Sigmoid colon (tissue), 7 donors: Measurements from ENCODE around the gene HACL1. TPM values are rescaled to one million over a fixed set of nuclear protein-coding genes. Genes with fewer than 3 reads are reported as not detected.

ENCODE experiments used
- DNase-seq: peaks from one replicate; pipeline ENCODE4 v3.0.0-alpha.2; 2019
- H3K27ac ChIP-seq, 4 donors: fragments of 200-600 bp; sonication (generic); one replicate each; pipeline ENCODE4 v1.5.1; 2016 to 2019; ENCODE audit warnings: mild to moderate bottlenecking in 1 of 4
- H3K27me3 ChIP-seq, 3 donors: fragments of 200-600 bp; sonication (generic); one replicate each; pipeline ENCODE4 v1.5.1; 2019; ENCODE audit warnings: mild to moderate bottlenecking in 1 of 3
- H3K36me3 ChIP-seq, 4 donors: fragments of 200-600 bp; sonication (generic); one replicate each; pipeline ENCODE4 v1.5.1; 2016 to 2019
- H3K4me1 ChIP-seq, 4 donors: fragments of 200-600 bp; sonication (generic); one replicate each; pipeline ENCODE4 v1.5.1; 2017 to 2019
- H3K4me3 ChIP-seq, 4 donors: fragments of 200-600 bp; sonication (generic); one replicate each; pipeline ENCODE4 v1.5.1; 2017 to 2019; ENCODE audit warnings: mild to moderate bottlenecking in 2 of 4, moderate library complexity in 1 of 4
- H3K9me3 ChIP-seq, 4 donors: fragments of 200-600 bp in 3 of 4; sonication (generic) in 3 of 4; one replicate each; pipeline versions ENCODE4 v1.5.1 to v1.6.1; 2013 to 2019
- EP300 ChIP-seq, 4 donors: sonication (generic); formaldehyde crosslinking; IDR thresholded peaks; one replicate each; pipeline ENCODE4 v1.6.1; 2017; ENCODE audit warnings: antibody characterized with exemption in 4 of 4
- POLR2A ChIP-seq, 2 donors: fragments of 450-650 bp; IDR thresholded peaks; one replicate each; pipeline ENCODE4 v1.6.1; 2016; ENCODE audit warnings: antibody characterized with exemption in 2 of 2, mild to moderate bottlenecking in 2 of 2, moderate library complexity in 2 of 2
- POLR2AphosphoS5 ChIP-seq, 4 donors: sonication (generic); formaldehyde crosslinking; IDR thresholded peaks; one replicate each; pipeline ENCODE4 v1.6.1; 2017; ENCODE audit warnings: antibody characterized with exemption in 4 of 4
- WGBS, 2 donors: extraction: QIAGEN DNeasy Blood & Tissue Kit; methylation state at CpG; one replicate each; pipeline ENCODE4 v1.1.7; 2013; 5-methylcytosine and 5-hydroxymethylcytosine counted together
- intact Hi-C: fragments of 100-400 bp; cut with DNase I; formaldehyde crosslinking; loops from one replicate; pipeline ENCODE4 v1.15.1; 2023
- polyA plus RNA-seq, 3 donors: library from polyadenylated mRNA; stranded (reverse); fragments of 200-250 nt; gene quantifications; one replicate each; pipeline ENCODE4 v1.2.3, GENCODE V29; 2013
- total RNA-seq, 4 donors: library from RNA; depleted of rRNA; stranded (reverse); fragments of >200 nt; gene quantifications; one replicate each; pipeline ENCODE4 v1.1.0, GENCODE V29; 2016
- TF ChIP-seq, protein P1 (sequence below), 4 experiments: fragments of 450-650 bp in 3 of 4; fragments of 200-600 bp in 1 of 4; IDR thresholded peaks; one replicate each; pipeline ENCODE4 v1.5.1; 2016 to 2019; ENCODE audit warnings: antibody characterized with exemption in 4 of 4, mild to moderate bottlenecking in 3 of 4, moderate library complexity in 2 of 4
- donor health status: healthy with polysubstance abuse.
- donor health status: Bipolar disorder and iron deficiency.
- donor health status: healthy.

The HACL1 gene
- total and polyA plus RNA-seq, 7 donors, result 10.9 to 24.7 (median 15.5) TPM

DNA sequence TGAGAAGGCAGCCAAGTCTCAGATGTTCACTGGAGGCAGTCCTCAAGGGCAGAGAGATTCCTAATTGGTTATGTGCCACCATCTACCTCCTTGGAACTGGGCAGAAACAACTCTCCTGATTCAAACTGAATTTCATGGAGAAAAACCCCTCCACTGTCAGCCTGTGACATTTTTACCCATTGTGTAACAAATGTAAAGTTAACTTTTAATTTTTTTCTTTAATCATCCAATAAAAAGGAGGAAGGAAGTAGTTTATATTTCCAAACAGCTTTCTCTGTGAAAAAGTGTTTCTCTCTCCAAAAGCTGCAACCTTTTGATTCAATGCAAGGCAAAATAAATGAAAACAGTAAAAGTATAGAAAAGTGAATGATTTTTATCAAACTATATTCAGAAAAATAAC lies 79.4 kb downstream of the HACL1 start:
- no peak overlapping the region for H3K4me3 ChIP-seq
- H3K36me3 ChIP-seq, result no peaks in the 10 kb centered on the region
- intact Hi-C loops, result no loop called here
- TF ChIP-seq, protein P1, sequence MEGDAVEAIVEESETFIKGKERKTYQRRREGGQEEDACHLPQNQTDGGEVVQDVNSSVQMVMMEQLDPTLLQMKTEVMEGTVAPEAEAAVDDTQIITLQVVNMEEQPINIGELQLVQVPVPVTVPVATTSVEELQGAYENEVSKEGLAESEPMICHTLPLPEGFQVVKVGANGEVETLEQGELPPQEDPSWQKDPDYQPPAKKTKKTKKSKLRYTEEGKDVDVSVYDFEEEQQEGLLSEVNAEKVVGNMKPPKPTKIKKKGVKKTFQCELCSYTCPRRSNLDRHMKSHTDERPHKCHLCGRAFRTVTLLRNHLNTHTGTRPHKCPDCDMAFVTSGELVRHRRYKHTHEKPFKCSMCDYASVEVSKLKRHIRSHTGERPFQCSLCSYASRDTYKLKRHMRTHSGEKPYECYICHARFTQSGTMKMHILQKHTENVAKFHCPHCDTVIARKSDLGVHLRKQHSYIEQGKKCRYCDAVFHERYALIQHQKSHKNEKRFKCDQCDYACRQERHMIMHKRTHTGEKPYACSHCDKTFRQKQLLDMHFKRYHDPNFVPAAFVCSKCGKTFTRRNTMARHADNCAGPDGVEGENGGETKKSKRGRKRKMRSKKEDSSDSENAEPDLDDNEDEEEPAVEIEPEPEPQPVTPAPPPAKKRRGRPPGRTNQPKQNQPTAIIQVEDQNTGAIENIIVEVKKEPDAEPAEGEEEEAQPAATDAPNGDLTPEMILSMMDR (IDR thresholded peaks at IDR 0.05), result no peak
- TF ChIP-seq POLR2A (IDR thresholded peaks at IDR 0.05), result no peak
- TF ChIP-seq POLR2AphosphoS5 (IDR thresholded peaks at IDR 0.05), result no peak
- DNase-seq, result no peak
- peaks cover 0 to 23% (median 18%) of the 10 kb centered on the region in 4 donors for H3K4me1 ChIP-seq
- H3K27me3 ChIP-seq, result no peaks in the 10 kb centered on the region
- no peak overlapping the region for H3K27ac ChIP-seq
- no peaks in the 10 kb centered on the region for H3K9me3 ChIP-seq

DNA sequence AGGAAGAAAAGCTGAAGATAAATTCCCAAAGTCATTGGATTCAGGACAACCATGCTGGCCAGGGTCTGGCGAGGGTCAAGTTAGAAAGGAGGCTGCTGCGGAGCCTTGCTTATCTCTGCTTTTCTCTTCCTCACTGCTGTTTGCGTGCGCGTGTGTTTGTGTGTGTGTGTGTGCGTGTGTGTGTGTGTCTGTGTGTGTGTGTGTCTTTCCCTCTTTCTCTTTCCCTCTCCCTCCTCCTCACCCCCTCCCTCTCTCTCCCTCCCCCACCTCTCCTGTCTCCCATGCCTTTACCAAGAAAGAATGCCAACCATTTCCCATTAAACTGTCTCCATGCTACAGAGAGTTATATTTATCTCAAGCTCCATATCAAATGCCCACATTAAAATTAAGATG lies 79.8 kb downstream of the HACL1 start, which contains the start of gene COLQ:
Gene COLQ (minus strand): TSS at position 134 of the 393 bp plus-strand sequence. CDS start 81 bp downstream, at position 53.
- 32 to 71% methylated on average over 6 of the region's 6 CpGs for WGBS, 2 donors
- H3K4me3 ChIP-seq, result no peak within 1 kb of the TSS

DNA sequence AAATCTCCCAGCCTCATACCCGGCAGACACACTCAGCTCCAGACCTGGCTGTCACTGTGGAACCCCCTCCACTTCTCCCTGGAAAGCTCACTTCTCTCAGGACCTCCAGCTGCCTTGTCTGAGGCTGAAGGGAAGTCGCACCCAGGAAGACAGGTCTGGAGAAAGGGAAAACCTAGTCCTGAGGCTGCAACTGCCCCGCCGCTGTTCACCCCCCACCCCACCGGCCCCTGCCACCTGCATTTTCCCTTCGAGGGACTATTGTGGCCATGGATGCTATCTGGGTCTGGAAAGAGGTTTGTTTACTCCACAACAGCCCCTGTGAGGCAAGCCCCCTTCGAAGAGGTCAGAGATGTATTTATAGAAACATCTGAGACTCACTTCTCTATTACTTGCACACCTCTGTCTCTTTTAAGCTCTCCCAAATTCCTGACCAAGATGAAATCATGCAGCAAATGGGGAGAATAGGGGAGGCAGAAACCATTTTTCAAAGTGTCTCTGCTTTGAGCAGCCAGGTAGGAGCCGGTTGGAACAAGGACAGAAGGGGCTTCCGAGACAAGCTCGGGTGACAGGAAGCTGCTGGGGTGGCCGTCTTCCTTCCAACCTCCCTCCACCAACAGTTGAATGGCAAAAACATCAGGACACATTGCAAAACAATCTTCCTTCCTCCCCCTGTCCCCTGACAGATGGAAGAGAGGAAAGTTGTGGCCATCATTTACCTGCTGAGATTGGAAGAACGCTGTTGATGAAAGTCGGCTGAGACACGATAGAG lies 80.4 kb downstream of the HACL1 start:
- Histone ChIP-seq H3K9me3 (no peaks in the 10 kb centered on the region), H3K4me3 (no peak overlapping the region), H3K27ac (peak overlapping the region in 1 of 4 donors; percentile 1), H3K4me1 (peaks cover 0 to 23% (median 18%) of the 10 kb centered on the region in 4 donors), H3K27me3 (no peaks in the 10 kb centered on the region), H3K36me3 (no peaks in the 10 kb centered on the region)
- no peak for TF ChIP-seq EP300 (IDR thresholded peaks at IDR 0.05)
- no peak for TF ChIP-seq POLR2AphosphoS5 (IDR thresholded peaks at IDR 0.05)
- TF ChIP-seq POLR2A (IDR thresholded peaks at IDR 0.05), result no peak
- TF ChIP-seq, protein P1 (IDR thresholded peaks at IDR 0.05), result no peak
- WGBS, 2 donors, result 41 to 65% methylated on average over 14 of the region's 14 CpGs
- DNase-seq, result no peak
- intact Hi-C loops, result no loop called here

More for the DNA sequence above, 79.8 kb downstream of the HACL1 start, which contains the start of gene COLQ:
- no peaks in the 10 kb centered on the region for H3K9me3 ChIP-seq
- TF ChIP-seq POLR2AphosphoS5 (IDR thresholded peaks at IDR 0.05), result no peak
- no peak for TF ChIP-seq POLR2A (IDR thresholded peaks at IDR 0.05)
- TF ChIP-seq, protein P1 (IDR thresholded peaks at IDR 0.05), result no peak
- no peak for TF ChIP-seq EP300 (IDR thresholded peaks at IDR 0.05)
- DNase-seq, result no peak
- H3K4me1 ChIP-seq, result peaks cover 0 to 23% (median 18%) of the 10 kb centered on the region in 4 donors
- intact Hi-C loops, result no loop called here
- no peaks in the 10 kb centered on the region for H3K36me3 ChIP-seq
- H3K27me3 ChIP-seq, result no peaks in the 10 kb centered on the region
- H3K27ac ChIP-seq, result peak within 1 kb of the TSS in 1 of 4 donors; percentile 1

DNA sequence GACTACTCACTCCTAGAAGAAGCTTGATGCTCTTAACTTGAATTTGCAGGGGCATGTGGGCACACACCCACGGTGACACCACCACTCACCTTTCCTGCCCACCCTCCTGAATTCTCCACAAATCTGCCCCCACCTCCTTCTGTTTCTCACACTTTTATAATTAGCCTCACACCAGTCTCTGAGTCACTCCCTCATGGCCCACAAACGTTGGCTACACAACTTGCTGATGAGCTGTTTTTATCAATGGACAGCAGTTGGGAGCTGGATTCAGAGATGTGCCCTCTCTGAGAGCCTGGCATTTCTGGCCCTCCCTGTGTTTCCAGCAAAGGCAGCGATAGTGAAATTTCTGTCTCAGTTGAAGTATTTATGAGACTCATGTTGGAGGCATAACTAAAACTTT lies 81.2 kb downstream of the HACL1 start:
- Histone ChIP-seq H3K4me1 (peaks cover 0 to 23% (median 18%) of the 10 kb centered on the region in 4 donors), H3K4me3 (no peak overlapping the region), H3K27me3 (no peaks in the 10 kb centered on the region), H3K27ac (peak overlapping the region in 1 of 4 donors; percentile 1), H3K9me3 (no peaks in the 10 kb centered on the region), H3K36me3 (no peaks in the 10 kb centered on the region)
- 46 to 51% methylated on average over 3 of the region's 3 CpGs for WGBS, 2 donors
- no peak for DNase-seq
- TF ChIP-seq, protein P1 (IDR thresholded peaks at IDR 0.05), result no peak
- TF ChIP-seq POLR2A (IDR thresholded peaks at IDR 0.05) (no peak), EP300 (IDR thresholded peaks at IDR 0.05) (no peak), POLR2AphosphoS5 (IDR thresholded peaks at IDR 0.05) (no peak)
- intact Hi-C loops, result no loop called here
